Measurements from ENCODE around the gene TBCEL. TPM values are rescaled to one million over a fixed set of nuclear protein-coding genes. Genes with fewer than 3 reads are reported as not detected.

Gene TBCEL
- total RNA-seq, 2 donors from 2014 or later, result 23.0 to 31.0 TPM

- peak overlapping the region; percentile 38 to 51 for H3K4me3 ChIP-seq
- H3K4me1 ChIP-seq, result peaks cover 0 to 12% of the 10 kb centered on the region in 2 donors
- peak; percentile 13 to 45 for TF ChIP-seq CTCF (IDR thresholded peaks at IDR 0.05)
- DNase-seq (ENCODE audit: low spot score), result no peak
- no peaks in the 10 kb centered on the region for H3K9me3 ChIP-seq
- H3K27ac ChIP-seq, result peak overlapping the region; percentile 27 to 46
- no peaks in the 10 kb centered on the region for H3K27me3 ChIP-seq
- no peaks in the 10 kb centered on the region for H3K36me3 ChIP-seq
These were observed 38.0 kb upstream of the TBCEL start for GRCh38 chr11:120985718-120986569.

GRCh38 chr11:120988603-120989002 lies 35.3 kb upstream of the TBCEL start:
- Histone ChIP-seq H3K27ac (no peak overlapping the region), H3K36me3 (no peaks in the 10 kb centered on the region), H3K4me1 (peaks cover 0 to 12% of the 10 kb centered on the region in 2 donors), H3K27me3 (no peaks in the 10 kb centered on the region), H3K4me3 (no peak overlapping the region), H3K9me3 (no peaks in the 10 kb centered on the region)
- DNase-seq (ENCODE audit: low spot score), result no peak
- TF ChIP-seq CTCF (IDR thresholded peaks at IDR 0.05), result no peak

DNA sequence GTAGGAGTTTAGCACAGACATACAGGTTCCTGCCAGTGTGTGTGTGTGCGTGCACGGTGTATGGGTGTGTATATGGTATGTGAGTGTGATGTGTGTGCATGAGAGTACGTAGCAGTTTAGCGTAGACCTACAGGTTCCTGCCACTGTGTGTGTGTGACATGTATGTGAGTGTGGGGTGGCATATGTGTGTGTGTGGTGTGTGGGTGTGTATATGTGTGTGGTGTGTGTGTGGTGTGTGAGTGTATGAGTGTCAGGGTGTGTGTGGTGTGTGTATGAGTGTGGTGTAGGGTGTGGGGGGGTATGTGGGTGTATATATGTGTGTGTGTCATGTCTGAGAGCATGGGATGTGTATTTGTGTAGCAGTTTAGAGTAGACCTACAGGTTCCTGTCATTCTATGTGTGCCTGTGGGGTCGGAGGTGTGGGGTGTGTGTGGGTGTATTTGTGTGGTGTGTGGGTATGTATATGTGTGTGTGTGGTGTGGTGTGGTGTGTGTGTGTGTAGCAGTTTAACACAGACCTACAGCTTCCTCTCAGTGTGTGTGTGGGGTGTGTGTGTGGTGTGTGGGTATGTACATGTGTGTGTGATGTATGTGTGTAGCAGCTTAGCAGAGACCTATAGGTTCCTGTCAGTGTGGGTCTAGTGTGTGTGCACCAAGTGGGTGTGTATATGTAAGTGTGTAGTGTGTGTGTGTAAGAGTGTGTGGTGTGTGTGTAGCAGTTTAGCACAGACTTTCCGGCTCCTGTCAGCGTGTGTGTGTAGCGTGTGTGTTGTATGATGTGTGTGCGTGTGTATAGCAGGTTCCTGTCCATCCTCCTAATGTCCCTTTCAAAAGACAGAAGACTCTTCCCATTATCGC lies 31.8 kb upstream of the TBCEL start:
- H3K27ac ChIP-seq, result no peak overlapping the region
- H3K27me3 ChIP-seq, result no peaks in the 10 kb centered on the region
- no peaks in the 10 kb centered on the region for H3K4me1 ChIP-seq
- DNase-seq (ENCODE audit: low spot score), result no peak
- no peaks in the 10 kb centered on the region for H3K9me3 ChIP-seq
- no peaks in the 10 kb centered on the region for H3K36me3 ChIP-seq
- H3K4me3 ChIP-seq, result no peak overlapping the region
- no peak for TF ChIP-seq CTCF (IDR thresholded peaks at IDR 0.05)

- no peaks in the 10 kb centered on the region for H3K27me3 ChIP-seq
- H3K9me3 ChIP-seq, result no peaks in the 10 kb centered on the region
- H3K4me1 ChIP-seq, result no peaks in the 10 kb centered on the region
- TF ChIP-seq CTCF (IDR thresholded peaks at IDR 0.05), result no peak
- no peak for DNase-seq (ENCODE audit: low spot score)
- no peaks in the 10 kb centered on the region for H3K36me3 ChIP-seq
- H3K27ac ChIP-seq, result no peak overlapping the region
- H3K4me3 ChIP-seq, result no peak overlapping the region
These were observed 29.6 kb upstream of the TBCEL start for GRCh38 chr11:120994091-120994859.

DNA sequence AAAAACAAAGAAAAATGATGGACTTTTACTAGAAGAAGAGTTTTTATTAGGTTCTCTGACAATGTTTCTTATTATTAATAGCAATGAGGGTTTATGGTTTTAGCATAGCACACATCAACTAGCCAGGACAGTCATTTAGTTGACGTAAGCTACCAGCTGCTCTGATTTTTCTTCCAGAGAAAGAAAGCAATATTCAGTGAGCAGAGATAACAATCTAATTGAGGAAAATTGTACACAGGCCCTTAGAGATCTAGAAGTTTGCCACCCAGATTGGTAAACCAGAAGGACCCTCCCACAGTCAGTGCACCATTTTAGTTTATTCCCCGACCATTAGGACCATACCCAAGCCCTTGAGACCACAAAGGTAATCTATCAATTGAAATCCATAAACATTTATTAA lies 28.7 kb upstream of the TBCEL start:
- H3K36me3 ChIP-seq, result no peaks in the 10 kb centered on the region
- H3K27me3 ChIP-seq, result no peaks in the 10 kb centered on the region
- H3K9me3 ChIP-seq, result no peaks in the 10 kb centered on the region
- H3K27ac ChIP-seq, result no peak overlapping the region
- DNase-seq (ENCODE audit: low spot score), result no peak
- TF ChIP-seq CTCF (IDR thresholded peaks at IDR 0.05), result no peak
- no peak overlapping the region for H3K4me3 ChIP-seq
- no peaks in the 10 kb centered on the region for H3K4me1 ChIP-seq
